ENCODE results near the gene PNKD.

DNA sequence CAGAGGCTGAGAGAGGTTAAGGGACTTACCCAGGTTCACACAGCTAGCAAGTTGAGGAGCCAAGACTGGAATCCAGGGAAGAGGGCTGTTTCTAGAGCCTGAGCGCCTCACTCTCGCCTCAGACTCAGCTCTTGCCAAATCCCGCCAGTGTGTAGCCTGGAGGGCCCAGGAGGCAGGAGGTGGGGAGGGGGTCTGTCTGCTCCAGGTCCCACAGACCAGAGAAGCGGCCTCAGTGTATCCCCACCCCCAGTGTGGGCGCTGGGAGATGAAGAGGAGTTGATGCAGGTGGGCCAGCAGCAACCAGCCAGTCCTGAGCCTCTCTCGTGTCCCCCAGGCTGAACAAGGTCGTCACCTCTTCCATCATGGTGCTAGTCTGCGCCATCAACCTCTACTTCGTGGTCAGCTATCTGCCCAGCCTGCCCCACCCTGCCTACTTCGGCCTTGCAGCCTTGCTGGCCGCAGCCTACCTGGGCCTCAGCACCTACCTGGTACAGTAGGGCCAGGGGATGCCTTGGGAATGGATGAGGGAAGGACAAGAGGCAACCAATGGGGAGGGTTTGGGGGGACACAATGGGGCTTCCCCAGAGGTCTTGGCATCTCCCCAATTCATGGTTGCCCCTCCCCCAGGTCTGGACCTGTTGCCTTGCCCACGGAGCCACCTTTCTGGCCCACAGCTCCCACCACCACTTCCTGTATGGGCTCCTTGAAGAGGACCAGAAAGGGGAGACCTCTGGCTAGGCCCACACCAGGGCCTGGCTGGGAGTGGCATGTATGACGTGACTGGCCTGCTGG lies 124.2 kb downstream of the PNKD start:
- TF ChIP-seq, protein P1, sequence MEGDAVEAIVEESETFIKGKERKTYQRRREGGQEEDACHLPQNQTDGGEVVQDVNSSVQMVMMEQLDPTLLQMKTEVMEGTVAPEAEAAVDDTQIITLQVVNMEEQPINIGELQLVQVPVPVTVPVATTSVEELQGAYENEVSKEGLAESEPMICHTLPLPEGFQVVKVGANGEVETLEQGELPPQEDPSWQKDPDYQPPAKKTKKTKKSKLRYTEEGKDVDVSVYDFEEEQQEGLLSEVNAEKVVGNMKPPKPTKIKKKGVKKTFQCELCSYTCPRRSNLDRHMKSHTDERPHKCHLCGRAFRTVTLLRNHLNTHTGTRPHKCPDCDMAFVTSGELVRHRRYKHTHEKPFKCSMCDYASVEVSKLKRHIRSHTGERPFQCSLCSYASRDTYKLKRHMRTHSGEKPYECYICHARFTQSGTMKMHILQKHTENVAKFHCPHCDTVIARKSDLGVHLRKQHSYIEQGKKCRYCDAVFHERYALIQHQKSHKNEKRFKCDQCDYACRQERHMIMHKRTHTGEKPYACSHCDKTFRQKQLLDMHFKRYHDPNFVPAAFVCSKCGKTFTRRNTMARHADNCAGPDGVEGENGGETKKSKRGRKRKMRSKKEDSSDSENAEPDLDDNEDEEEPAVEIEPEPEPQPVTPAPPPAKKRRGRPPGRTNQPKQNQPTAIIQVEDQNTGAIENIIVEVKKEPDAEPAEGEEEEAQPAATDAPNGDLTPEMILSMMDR (conservative IDR thresholded peaks at IDR 0.05; ENCODE audit: low read length) = no peak
- TF ChIP-seq EZH2phosphoT487 (IDR thresholded peaks at IDR 0.05; ENCODE audit: borderline replicate concordance) = no peak
